Dermis microvascular lymphatic vessel endothelial cell (primary cell): ENCODE results near the gene SAPCD2. TPM values are rescaled to one million over a fixed set of nuclear protein-coding genes. Genes with fewer than 3 reads are reported as not detected.
A peak's percentile ranks its signal among the peaks of the same experiment; 100 is the strongest.
"Not testable (repeated sequence)": the region's sequence is repeated elsewhere in the genome, so short reads cannot be mapped to it uniquely, and the experiment has no call there.

Experiments used
- DNase-seq, 2 donors: peaks; one replicate each; pipeline versions ENCODE4 v3.0.0 to v3.0.0-alpha.2; 2010; ENCODE audit warnings: low read depth in 2 of 2
- total RNA-seq: library from RNA; depleted of rRNA; stranded (reverse); fragments of >200 nt; gene quantifications from 2 replicates; pipeline ENCODE4 v1.2.1, GENCODE V29; 2014

The SAPCD2 gene
- total RNA-seq, 1 donor from 2014 or later, result 10.3 TPM

DNA sequence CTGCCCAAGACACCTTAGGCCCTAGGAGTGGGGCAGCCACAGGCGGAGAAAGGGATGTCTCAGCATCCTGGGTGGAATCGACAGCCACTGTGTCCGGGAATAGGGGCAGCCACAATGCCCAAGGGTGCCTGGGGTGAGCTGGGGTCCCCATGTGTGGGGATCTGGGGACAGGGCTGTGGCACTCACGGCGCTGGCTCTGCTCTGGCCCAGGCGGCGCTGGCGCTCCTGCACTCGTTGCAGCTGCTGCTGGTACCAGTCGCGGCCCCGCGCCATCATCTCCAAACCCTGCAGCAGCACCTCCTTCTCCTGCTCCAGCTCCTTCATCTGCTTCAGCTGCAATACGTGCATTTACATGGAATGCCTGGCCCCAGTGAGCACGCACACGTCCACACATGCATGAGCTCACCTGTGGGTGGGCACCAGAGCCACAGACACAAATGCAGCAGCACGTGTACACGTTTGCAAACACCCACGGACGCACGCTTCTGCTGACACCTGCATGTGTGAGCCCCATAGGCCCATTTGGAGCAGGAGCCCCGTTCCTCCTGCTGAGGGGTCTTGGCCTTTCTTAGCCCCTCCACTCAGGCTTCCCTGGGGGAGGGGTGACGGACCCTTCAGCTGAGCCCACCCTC, 4.9 kb downstream of the SAPCD2 start:
- DNase-seq, result no peak

DNA sequence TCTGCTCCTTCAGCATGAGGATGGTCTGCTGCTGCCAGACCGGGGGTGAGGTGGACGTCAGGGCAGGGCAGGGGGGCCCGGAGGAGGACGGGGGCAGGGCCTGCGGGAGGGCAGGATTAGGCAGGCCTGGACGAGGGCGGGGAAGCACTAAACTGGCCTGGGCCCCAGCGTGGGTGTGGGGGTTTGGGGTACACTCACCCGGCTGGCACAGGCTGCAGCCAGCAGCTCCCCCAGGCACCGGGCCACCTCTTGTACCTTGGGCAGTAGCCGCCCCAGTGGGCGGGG, 5.5 kb downstream of the SAPCD2 start:
- no peak for DNase-seq

DNA sequence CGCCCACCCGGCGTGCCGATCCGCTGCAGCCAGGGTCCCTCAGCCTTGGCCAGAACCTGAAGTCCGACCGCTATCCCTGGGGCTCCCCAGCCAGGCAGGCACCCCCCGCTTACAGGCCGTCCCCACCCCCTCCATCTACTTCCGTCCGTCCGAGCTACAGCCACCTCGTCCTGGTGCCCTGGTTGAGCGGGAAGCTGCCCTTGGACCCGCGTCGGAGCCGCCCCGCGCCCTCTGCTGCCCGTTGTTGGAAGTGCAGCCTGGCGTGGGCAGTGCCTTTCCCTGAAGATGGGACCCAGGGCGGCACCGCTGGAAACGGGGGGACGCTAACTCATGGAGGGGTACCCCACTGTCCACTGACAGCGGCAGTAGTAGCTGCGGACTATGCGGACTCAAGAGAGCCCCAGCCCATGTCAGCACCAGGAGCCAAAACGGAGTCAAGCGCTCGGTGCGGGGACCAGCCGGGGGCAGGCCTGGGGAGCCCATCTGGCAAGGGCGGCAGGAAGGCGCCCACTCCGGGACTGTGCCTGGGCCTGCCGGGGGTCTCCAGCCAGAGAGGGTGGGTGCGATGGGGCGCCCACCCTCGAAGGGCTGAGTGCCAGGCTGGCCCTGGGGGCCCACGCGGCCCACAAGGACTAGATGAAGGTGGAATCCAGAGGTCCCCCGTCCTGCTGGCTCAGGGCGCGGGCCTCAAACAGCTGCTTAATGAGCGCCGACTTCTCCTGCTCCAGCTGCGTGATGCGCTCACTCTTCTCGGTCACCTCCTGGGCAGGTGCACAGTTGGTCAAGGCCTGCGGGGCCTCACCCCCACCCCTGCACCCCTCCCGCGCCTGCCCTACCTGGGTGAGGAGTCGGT, 6.1 kb downstream of the SAPCD2 start:
- DNase-seq, result peak in 1 of 2 donors; percentile 42

DNA sequence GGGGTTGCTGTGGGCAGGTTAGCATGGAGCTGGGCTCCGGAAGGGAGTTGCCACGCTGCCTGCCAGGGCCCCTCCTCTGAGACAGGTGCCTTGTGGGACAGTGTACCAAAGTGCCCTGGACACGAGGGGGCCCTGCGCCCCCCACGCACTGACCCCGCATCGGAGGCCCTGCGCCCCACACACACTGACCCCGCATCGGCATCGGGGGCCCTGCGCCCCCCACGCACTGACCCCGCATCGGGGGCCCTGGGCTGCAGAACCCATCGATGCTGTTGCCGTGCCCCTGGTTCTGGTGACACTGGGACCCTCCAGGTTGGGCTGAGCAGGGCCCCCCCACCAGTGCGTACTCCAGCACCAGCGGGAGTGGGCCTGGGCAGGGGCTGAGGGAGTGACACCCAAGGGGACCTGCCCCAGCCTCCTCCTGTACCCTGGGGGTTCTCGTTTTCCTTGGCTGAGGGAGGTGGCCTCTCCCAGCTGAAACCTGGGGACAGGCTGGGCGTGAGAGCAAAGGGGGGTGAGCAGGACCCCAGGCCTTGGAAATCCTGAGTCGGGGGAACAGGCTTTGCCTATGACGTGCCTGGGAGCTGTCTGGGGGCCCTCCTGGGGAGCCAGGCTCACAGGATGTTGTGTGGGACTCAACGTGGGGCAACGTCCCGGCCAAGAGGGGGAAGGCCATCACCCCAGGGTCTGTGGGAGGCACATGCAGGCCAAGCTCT, 6.9 kb downstream of the SAPCD2 start:
- no peak for DNase-seq

DNA sequence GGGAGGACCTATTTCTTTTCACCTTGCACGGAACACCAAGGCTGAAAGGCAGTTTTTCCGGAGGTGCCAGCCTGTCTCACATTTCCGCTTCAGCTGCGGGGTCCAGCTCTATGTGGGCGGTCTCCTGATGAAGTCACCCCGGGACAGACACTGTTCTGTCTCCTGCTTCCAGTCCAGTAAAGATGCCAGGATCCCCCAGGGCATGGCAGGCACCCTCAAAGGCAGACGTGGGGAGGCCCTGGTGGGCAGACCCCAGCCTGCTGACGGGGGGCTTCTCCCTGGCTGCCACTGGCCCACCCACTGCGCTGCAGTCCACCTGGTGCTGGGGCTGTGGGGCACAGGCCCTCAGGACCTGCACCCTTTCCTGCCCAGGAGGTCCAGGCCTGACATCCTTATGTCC, 7.6 kb downstream of the SAPCD2 start:
- not testable (repeated sequence) for DNase-seq

DNA sequence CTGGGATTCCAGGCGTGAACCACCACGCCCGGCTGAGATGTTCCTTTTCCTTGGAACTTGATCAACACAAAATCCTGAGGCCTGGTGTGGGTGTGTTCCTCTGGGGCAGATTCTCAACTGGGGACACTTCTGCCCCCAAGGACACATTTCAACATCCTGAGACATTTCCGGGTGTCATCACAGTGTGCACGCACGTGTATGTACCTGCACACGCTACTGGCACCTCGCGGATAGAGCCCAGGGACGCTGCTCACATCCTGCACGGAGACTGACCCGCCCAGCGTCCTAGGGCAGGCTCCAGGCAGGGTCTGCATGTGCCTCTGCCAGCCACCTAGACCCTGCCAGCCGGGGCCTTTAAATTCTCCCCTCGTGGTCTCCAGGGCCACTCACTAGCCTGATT, 8.0 kb downstream of the SAPCD2 start:
- DNase-seq, result no peak

DNA sequence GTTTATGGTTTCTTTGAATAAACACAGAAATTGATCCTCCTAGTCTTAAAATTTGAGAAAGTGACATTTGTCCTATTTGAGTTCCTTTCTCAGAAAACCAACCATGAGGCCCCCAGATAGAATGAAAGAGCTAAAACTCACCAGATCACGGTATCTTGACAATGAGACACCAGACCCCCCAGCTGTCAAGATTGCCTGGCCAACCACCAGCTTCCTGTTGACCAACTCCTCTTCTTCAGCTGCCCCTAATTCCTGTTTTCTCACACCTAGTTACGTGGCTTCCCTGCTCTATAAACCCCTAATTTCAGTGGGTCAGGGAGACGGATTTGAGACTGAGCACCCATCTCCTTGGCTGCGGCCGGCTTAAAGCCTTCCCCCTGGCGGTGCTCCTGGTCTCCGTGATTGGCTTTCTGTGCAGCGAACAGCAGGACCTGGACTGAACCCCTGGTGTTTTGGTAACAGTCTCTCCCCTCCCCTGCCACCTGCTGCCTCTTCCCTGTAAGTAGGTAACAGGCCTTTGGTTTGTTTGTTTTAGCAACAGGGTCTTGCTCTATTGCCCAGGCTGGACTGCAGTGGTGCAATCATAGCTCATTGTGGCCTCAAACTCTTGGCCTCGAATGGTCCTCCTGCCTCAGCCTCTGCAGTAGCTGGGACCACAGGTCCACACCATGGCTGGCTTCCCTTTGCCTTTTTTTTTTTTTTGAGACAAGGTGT, 11.7 kb downstream of the SAPCD2 start:
- no peak for DNase-seq

DNA sequence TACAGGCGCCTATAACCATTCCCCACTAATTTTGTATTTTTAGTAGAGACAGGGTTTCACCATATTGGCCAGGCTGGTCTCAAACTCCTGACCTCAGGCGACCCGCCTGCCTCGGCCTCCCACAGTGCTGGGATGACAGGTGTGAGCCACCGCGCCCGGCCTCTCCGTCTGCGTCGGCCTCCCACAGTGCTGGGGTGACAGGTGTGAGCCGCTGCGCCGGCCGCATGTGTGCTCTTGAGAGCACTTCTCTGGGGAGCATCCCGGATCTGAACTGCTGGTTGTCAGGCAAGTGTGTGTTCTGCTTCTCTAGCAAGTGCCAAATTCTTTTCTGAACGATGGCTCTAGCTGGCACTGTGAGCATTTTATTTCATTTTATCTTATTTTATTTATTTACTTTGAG, 12.8 kb downstream of the SAPCD2 start:
- no peak for DNase-seq

DNA sequence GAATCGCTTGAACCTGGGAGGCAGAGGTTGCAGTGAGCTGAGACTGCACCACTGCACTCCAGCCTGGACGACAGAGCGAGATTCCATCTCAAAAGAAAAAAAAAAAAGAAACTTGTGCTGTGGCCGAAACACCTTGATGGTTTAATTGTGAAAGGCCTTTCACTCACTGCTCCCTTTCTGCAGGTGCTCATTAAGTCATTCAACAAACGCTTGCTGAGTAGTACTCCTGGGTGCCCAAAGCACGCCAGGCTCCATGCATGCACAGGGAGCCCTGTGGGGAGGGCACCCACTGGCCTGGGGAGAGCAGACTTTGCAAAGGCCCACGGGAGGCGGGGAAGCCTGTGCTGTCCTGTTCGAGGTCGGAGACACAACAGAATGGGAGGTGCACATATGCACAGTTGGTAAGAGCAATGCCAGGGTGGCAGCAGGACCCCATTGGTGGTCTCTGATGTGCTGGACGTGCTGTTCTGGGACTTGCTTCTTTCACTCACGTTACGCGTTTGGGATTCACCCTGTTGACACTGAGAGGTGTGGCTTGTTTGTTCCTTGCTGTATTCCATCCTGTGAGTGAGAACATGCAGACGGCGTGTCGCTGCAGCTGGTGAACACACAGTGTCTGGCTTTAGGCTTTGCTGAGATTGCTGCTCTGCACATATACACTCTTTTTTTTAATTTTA, 13.5 kb downstream of the SAPCD2 start:
- DNase-seq, result no peak

DNA sequence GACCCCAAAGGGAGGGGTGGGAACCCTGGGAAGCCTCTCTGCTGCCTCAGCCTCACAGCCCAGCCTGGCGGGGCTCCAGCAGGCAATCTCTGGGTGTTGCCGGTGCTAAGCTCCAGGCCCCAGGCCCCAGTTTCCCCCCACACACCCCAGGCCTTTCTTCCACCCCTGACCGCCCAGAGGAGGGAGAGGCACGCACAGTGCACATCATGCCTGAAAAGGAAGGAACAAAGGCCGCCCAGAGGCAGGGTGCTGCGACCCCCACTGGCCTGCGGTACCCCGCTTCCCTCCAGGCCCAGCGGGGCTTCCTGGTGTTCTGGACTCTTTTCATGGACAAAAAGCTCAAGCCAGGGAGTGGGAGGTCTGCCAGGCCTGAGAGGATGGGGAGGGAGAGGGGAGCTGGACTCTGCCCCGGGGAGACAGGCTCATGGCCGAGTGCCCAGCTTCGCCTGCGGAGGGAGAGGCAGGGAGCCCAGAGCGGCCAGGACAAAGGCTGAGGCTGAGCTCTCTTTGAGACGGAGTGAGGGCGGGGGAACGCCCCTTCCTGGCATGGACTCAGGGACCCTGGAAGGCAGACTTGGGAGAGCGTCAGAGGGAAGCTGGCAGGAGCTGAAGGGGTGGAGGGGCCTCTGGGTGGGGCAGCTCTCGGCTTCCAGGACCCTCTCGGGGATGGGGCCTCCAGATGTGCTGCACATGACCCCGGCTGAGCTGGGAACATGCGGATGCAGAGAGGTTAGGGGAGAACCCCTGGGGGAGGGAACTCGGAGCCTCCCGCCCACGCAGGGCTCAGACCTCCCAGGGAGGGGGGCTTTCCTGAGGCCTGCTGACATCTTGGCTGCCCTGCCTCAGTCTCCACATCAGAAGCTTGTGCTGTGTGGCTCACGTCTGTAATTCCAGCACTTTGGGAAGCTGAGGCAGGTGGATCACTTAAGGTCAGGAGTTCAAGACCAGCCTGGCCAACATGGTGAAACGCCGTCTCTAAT, 14.7 kb downstream of the SAPCD2 start:
- DNase-seq, result no peak

DNA sequence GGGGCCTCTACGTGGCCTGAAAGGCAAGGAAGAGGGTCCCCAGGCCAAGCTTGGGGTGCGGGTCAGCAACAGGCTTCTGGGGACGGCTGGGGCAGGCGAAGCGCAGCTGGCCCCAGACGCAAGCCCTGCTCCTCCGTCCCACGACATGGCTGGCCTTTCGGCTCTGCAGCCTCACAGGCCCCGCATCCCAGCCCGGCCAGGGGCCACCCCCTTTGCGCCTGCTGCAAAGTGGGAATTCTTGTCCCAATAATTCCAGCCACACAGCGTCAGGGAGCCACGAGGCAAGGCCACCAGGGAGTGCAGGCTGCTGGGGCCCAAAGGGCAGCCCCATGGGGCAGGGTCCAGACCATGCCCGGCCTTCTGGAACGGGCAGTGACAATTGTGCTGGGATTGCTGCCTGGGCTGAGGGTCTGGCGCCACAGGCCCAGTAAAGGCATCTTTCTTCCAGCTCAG, 15.4 kb downstream of the SAPCD2 start:
- DNase-seq, result no peak

DNA sequence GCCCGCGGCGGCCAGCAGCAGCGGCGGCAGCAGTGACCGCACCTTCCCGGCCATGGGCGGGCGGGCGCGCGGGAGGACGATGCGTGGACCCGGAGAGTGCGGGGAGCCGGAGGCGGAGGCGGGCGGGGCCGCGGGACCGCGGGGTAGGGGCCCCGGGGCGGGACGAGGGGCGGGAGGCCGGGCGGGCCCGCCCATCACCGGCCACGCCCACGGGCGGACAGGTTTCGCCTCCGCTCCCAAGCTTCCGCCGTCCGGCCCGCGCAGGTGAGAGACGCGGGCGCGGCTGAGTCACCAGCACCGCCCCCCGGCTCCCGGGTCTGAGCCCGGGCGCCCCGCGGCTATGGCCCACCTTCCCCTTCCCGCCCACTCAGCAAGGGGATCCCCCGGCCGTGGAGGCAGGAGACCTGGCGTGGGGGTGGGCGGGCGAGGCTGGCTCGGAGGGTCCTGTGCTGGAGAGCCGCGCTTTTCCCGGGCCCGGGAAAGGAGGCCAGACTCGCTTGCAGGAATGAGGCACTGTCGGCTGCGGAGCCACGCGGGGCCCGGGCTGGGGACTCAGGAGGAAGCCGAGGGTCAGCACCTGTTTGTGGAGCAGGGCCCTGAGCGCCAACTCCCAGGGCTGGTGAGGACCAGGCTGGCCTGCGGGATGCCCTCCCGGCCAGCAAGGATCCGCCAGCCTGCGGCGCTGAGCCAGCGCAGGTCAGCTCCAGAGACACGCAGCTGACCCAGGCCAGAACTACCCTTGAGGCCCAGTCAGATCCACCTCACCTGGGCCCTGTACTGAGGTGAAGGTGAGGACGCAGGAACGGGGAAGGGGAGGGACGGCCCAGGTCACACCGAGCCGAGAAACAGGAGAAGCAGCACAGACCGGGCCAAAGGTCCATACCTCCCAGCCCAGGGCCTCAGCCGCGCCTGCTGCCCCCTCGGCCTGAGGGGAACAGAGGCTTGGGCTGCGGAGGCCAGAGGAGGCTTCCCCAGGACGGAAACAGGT, 16.1 kb downstream of the SAPCD2 start, which contains the start of gene ENTPD2:
TSS of gene ENTPD2 (minus strand) at position 118 of the 988 bp plus-strand sequence. CDS start at position 54, 64 bp downstream.
- no peak for DNase-seq

DNA sequence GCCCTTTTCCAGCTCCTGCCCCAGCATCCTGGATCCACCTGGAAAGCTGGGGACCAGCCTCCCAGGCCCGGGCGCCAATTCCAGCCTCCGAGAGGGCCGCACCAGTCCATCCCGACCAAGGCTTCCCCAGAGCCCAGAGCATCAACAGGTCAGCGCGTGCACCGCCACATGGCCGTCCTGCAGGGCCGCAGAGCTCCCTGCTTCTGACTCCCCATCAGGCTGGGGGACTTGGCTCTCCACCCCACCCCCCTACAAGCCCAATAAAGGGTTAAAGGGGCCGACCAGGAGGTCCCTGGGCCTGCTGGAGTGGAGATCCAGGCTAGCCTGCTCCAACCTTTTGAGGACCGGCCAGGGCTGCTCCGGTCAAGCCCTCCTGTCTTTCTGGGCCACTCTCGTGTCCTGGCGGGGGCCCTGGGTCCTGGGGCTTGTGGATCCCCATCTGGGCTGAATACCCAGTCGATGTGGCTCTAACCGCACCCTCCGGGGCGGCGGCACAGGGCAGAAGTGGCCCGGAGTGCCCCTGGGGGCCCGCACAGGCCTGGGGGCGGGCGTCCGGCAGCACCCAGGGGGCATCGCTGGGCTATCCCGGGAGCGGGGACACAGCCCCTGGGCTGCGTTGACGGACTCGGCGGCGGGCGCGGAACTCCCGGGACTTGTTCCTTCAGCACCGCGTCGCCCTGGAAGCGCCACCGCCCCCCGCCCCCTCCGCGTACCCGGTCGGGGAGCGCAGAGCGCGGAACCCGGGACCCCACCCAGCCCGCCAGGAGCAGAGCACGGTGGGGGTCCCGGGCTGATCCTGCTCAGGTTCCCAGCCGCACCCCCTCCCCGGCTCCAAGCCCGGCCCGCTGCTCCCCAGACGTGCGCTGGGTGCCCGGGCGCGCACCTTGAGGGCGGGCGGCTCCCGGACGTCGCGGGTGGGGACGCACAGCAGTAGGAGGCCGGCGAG, 17.1 kb downstream of the SAPCD2 start:
- no peak for DNase-seq

DNA sequence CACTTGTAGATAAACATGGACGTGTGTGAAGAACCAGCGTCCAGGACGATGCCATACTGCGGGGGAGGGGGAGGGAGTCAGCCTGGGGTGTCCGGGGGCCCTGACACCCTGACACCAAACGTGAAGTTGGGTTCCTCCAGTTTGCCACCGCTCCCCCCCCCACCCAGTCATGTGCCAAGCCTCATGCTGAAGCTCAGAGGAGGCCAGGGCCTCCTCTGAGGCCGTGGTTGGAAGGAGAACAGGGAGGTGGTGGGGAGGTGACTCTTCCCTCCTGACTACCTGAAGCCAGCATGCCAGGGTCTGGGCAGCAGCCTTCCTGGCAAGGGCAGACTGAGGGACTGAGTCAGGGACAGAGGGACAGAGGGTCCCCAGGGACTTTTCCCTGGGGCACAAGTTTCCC, 18.1 kb downstream of the SAPCD2 start:
- DNase-seq, result no peak

DNA sequence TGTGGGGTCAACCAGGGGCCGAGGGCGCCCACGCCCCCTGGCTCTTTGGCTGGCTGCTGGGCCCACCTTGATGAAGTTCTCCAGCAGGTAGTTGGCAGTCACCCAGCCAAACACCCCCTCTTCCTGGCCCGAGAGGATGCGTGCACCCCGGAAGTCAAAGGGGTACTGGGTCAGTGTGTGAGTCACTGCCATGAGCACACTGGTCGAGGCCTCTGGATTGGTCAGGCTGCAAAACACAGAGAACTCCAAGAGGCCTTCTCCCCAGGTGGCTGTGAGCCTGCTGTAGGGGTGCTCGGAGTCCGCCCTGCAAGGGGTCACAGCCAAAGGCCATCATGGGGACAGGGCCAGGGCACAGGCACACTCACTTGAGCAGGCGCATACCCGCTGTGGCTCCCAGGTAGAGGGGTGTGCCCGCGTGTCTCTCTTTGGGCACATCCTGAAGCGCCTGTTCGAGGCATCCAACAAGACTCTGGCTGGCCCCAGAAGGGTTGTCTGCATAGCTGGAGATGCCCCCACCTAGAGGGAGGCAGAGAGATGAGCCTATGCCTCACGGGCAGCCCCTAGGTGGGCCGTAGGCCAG, 19.1 kb downstream of the SAPCD2 start:
- no peak for DNase-seq

DNA sequence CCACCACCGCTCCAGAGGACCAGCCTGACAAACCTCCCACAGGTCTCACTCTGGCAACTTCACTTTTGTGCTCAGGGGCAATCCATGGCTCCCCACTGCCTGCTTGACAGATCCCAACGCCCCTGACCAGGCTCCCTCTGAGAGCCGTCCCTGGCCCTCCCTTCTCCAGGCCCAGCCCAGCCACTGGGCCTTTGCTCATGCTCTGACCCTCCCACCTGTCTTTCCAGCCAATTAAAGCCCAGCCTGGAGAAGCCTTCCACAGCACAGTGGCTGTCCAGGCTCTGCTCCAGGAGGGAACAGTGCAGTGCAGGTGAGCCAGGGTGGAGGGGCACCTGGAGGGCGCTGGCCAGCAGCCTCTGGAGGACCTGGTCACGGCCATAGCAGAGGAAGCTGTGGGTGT, 19.8 kb downstream of the SAPCD2 start:
- DNase-seq, result no peak
